Stomach (tissue), 4 donors: Measurements from ENCODE around the gene B3GNT7.

Source experiments
- EP300 ChIP-seq: sonication (generic); formaldehyde crosslinking; IDR thresholded peaks from one replicate; pipeline ENCODE4 v1.6.1; 2017; ENCODE audit warnings: antibody characterized with exemption
- POLR2A ChIP-seq, 4 donors: fragments of 450-650 bp; IDR thresholded peaks; one replicate each; pipeline ENCODE4 v1.6.1; 2016; ENCODE audit warnings: antibody characterized with exemption in 4 of 4, control low read depth in 2 of 4, mild to moderate bottlenecking in 1 of 4, moderate library complexity in 1 of 4
- POLR2AphosphoS5 ChIP-seq, 3 donors: sonication (generic); formaldehyde crosslinking; IDR thresholded peaks; one replicate each; pipeline ENCODE4 v1.6.1; 2016; ENCODE audit warnings: antibody characterized with exemption in 3 of 3
- TF ChIP-seq, protein P1 (sequence below), 7 experiments: fragments of 450-650 bp in 4 of 7; fragments of 200-600 bp in 3 of 7; sonication (generic) in 3 of 7; IDR thresholded peaks; one replicate each; pipeline ENCODE4 v1.5.1; 2016 to 2019; ENCODE audit warnings: antibody characterized with exemption in 7 of 7, control low read depth in 2 of 7, mild to moderate bottlenecking in 1 of 7

DNA sequence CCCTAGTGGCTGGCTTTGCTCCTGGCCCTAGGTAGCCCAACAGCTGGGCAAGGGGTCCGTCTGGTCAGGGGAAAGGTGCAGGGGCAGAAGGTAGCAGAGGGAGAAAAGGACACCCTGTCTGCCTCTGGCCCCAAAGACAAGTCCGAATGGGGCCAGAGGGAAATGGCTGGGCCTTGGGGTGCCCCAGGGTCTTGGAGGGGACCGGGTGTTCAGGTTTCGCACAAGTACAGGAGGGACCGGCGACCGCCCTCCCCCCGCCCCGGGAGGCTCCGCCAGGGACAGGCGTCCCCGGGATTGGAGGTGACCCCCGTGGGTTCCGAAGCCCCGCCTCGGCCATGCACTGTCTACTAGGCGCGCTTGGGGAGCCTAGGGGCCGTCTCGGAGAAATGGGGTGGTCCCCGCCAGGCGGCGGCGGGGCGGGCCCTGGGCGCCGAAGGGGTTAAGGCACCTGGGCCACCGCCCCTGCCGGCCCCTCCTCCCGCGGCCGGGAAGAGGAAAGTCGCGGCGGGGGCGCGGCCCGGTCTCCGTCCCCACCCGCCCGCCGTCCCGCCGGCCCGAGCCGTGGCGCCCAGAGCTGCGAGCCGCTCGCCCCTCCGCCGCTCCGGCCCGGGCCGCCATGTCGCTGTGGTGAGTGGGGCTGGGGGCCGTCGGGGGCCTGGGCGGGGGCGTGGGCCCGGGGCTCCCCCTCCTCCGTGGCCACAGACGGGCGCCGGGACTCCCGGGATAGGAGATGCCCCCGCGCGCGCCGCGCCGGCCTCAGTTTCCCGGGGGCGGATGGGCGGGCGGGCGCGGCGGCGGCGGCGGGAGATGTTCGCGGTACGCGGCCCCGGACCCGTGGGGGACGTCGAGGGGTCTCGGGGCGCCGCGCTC, at the start of gene B3GNT7:
- TF ChIP-seq POLR2A (IDR thresholded peaks at IDR 0.05) (no peak), EP300 (no peak), POLR2AphosphoS5 (IDR thresholded peaks at IDR 0.05) (no peak)
- TF ChIP-seq, protein P1, sequence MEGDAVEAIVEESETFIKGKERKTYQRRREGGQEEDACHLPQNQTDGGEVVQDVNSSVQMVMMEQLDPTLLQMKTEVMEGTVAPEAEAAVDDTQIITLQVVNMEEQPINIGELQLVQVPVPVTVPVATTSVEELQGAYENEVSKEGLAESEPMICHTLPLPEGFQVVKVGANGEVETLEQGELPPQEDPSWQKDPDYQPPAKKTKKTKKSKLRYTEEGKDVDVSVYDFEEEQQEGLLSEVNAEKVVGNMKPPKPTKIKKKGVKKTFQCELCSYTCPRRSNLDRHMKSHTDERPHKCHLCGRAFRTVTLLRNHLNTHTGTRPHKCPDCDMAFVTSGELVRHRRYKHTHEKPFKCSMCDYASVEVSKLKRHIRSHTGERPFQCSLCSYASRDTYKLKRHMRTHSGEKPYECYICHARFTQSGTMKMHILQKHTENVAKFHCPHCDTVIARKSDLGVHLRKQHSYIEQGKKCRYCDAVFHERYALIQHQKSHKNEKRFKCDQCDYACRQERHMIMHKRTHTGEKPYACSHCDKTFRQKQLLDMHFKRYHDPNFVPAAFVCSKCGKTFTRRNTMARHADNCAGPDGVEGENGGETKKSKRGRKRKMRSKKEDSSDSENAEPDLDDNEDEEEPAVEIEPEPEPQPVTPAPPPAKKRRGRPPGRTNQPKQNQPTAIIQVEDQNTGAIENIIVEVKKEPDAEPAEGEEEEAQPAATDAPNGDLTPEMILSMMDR (IDR thresholded peaks at IDR 0.05) = peak in 1 of 7 experiments; percentile 15
